Activated gamma-delta T cell (primary cell): ENCODE measurements around the gene FBXO30.

Source experiments
- DNase-seq: peaks from one replicate; lab custom pipeline; 2025; lab: John Stamatoyannopoulos, UW
- total RNA-seq, 2 donors: gene quantifications; one replicate each; lab custom pipeline; 2026; lab: John Stamatoyannopoulos, UW

The FBXO30 gene
- total RNA-seq = 29.5 to 51.9 reads per million in 2 donors

GRCh38 chr6:145814501-145815308 lies at the start of gene FBXO30:
Gene FBXO30, minus strand, starts transcription at chr6:145814795. Its CDS starts 8,390 bp downstream, at chr6:145806405.
- peak; percentile 78 for DNase-seq

GRCh38 chr6:145863988-145864616 lies 49.5 kb upstream of the FBXO30 start:
- no peak for DNase-seq

GRCh38 chr6:145863366-145863765 lies 48.8 kb upstream of the FBXO30 start:
- DNase-seq = no peak

- DNase-seq = no peak
Observed at GRCh38 chr6:145860562-145860961, 46.0 kb upstream of the FBXO30 start.

- no peak for DNase-seq
Observed at GRCh38 chr6:145850671-145851070, 36.1 kb upstream of the FBXO30 start.

GRCh38 chr6:145848541-145848940 lies 33.9 kb upstream of the FBXO30 start:
- no peak for DNase-seq

GRCh38 chr6:145845557-145845956 lies 31.0 kb upstream of the FBXO30 start:
- no peak for DNase-seq

GRCh38 chr6:145844933-145845540 lies 30.4 kb upstream of the FBXO30 start:
- DNase-seq = no peak

GRCh38 chr6:145842693-145843546 lies 28.3 kb upstream of the FBXO30 start:
- DNase-seq = no peak

GRCh38 chr6:145841668-145842067 lies 27.1 kb upstream of the FBXO30 start:
- DNase-seq = no peak

GRCh38 chr6:145839653-145840052 lies 25.1 kb upstream of the FBXO30 start:
- DNase-seq = no peak

GRCh38 chr6:145838305-145838704 lies 23.7 kb upstream of the FBXO30 start:
- DNase-seq = no peak

GRCh38 chr6:145836772-145837171 lies 22.2 kb upstream of the FBXO30 start:
- no peak for DNase-seq

- no peak for DNase-seq
Observed at GRCh38 chr6:145836170-145836569, 21.6 kb upstream of the FBXO30 start.

- DNase-seq = no peak
Observed at GRCh38 chr6:145830612-145831011, 16.0 kb upstream of the FBXO30 start.

- DNase-seq = no peak
Observed at GRCh38 chr6:145829950-145830349, 15.4 kb upstream of the FBXO30 start.

GRCh38 chr6:145829102-145829501 lies 14.5 kb upstream of the FBXO30 start:
- DNase-seq = no peak

- no peak for DNase-seq
Observed at GRCh38 chr6:145824344-145824743, 9.7 kb upstream of the FBXO30 start.

- no peak for DNase-seq
Observed at GRCh38 chr6:145823328-145823944, 8.8 kb upstream of the FBXO30 start.

- DNase-seq = no peak
Observed at GRCh38 chr6:145822456-145822855, 7.9 kb upstream of the FBXO30 start.

- DNase-seq = no peak
Observed at GRCh38 chr6:145819994-145820393, 5.4 kb upstream of the FBXO30 start.

GRCh38 chr6:145818796-145819195 lies 4.2 kb upstream of the FBXO30 start:
- DNase-seq = no peak
